Pancreas (tissue), 10 donors: ENCODE measurements around the gene MRPS16. TPM values are rescaled to one million over a fixed set of nuclear protein-coding genes. Genes with fewer than 3 reads are reported as not detected.

ENCODE experiments used
- ATAC-seq, 4 donors: fragments of 200-7000 bp; cut with Tn5 transposase; one replicate each; pipeline versions ENCODE4 v1.8.0 to v1.9.1; 2020; ENCODE audit warnings: mild to moderate bottlenecking in 4 of 4, moderate library complexity in 4 of 4
- DNase-seq, 6 donors: peaks; one replicate each; pipeline ENCODE4 v3.0.0-alpha.2; 2020
- FAIRE-seq: peaks from 2 replicates; lab custom pipeline; 2012; peaks lifted over from hg19 to GRCh38; lab: Jason Lieb, UNC
- H3K27ac ChIP-seq, 4 donors: fragments of 200-600 bp; sonication (generic); 1 replicate in 3 of 4; 2 replicates in 1 of 4; pipeline versions ENCODE4 v1.5.0 to v1.8.0; 2020
- H3K27me3 ChIP-seq, 4 donors: fragments of 200-600 bp; one replicate each; pipeline ENCODE4 v1.8.0; 2021
- H3K36me3 ChIP-seq, 3 donors: fragments of 200-600 bp; sonication (generic) in 1 of 3; one replicate each; pipeline versions ENCODE4 v1.5.0 to v1.8.0; 2020 to 2021
- H3K4me1 ChIP-seq, 3 donors: fragments of 200-600 bp; one replicate each; pipeline ENCODE4 v1.8.0; 2021
- H3K4me3 ChIP-seq, 4 donors: fragments of 200-600 bp; sonication (generic) in 2 of 4; one replicate each; pipeline versions ENCODE4 v1.5.0 to v1.8.0; 2020 to 2021
- H3K9me3 ChIP-seq, 4 donors: fragments of 200-600 bp; one replicate each; pipeline ENCODE4 v1.8.0; 2021
- CTCF ChIP-seq, 4 donors: fragments of 200-600 bp; sonication (generic) in 3 of 4; IDR thresholded peaks; one replicate each; pipeline versions ENCODE4 v1.5.0 to v1.8.0; 2021; ENCODE audit warnings: antibody characterized with exemption in 4 of 4
- WGBS, 2 donors: extraction: QIAGEN DNeasy Blood & Tissue Kit; methylation state at CpG; one replicate each; pipeline ENCODE4 v1.1.7; 2013; 5-methylcytosine and 5-hydroxymethylcytosine counted together
- intact Hi-C, 3 donors: fragments of 100-400 bp; cut with DNase I; formaldehyde crosslinking; loops; one replicate each; pipeline versions ENCODE4 v1.11.1 to v1.14.2; 2022
- polyA plus RNA-seq, 2 donors: library from polyadenylated mRNA; stranded (reverse); fragments of 200-250 nt; gene quantifications; one replicate each; pipeline ENCODE4 v1.2.3, GENCODE V29; 2013
- total RNA-seq, 6 donors: library from RNA; stranded (reverse); fragmentation: NEBNext Ultra II Directional in 4 of 6; extraction: Animal tissue kit (Norgen Biotek cat#: 25700) in 4 of 6; gene quantifications; one replicate each; pipeline versions ENCODE4 v1.2.1 to v1.2.4, GENCODE V29; 2021 to 2023
- donor health status: healthy with polysubstance abuse.
- donor health status: DM: no; HTN: no; CAD: no; lungs with moderate emphysema.
- donor health status: DM: no; HTN: no; CAD: no.
- donor health status: control.
- donor health status: control.
- donor health status: Bipolar disorder and iron deficiency.
- donor health status: DM: yes; HTN: yes; CAD: no.
- donor health status: DM: no; HTN: no; CAD: no.
- donor health status: DM: no; HTN: no; CAD: no.
- donor health status: DM: yes; HTN: yes; CAD: no.

The MRPS16 gene
- total and polyA plus RNA-seq, 8 donors, result 24.1 to 46.0 (median 38.5) TPM

GRCh38 chr10:73211106-73211811 is 41.2 kb downstream of the MRPS16 start:
- no peak overlapping the region for H3K27ac ChIP-seq
- H3K36me3 ChIP-seq, result no peaks in the 10 kb centered on the region
- no peak for TF ChIP-seq CTCF (IDR thresholded peaks at IDR 0.05)
- H3K27me3 ChIP-seq, result no peaks in the 10 kb centered on the region
- FAIRE-seq (no peak), DNase-seq (no peak), ATAC-seq (no peak)
- H3K9me3 ChIP-seq, result no peaks in the 10 kb centered on the region
- 48 to 58% methylated on average over 4 of the region's 4 CpGs for WGBS, 2 donors
- no peak overlapping the region for H3K4me3 ChIP-seq
- intact Hi-C loops, result no loop called here
- H3K4me1 ChIP-seq, result peaks cover 0 to 7% (median 0%) of the 10 kb centered on the region in 3 donors

- no peak for FAIRE-seq
- peaks cover 0 to 7% (median 0%) of the 10 kb centered on the region in 3 donors for H3K4me1 ChIP-seq
- no peaks in the 10 kb centered on the region for H3K36me3 ChIP-seq
- no peaks in the 10 kb centered on the region for H3K27me3 ChIP-seq
- TF ChIP-seq CTCF (IDR thresholded peaks at IDR 0.05), result no peak
- 94 to 98% methylated on average over 3 of the region's 3 CpGs for WGBS, 2 donors
- H3K9me3 ChIP-seq, result no peaks in the 10 kb centered on the region
- no peak overlapping the region for H3K27ac ChIP-seq
- no peak for ATAC-seq
- no peak for DNase-seq
- intact Hi-C loops, result no loop called here
- no peak overlapping the region for H3K4me3 ChIP-seq
These were observed 41.9 kb downstream of the MRPS16 start for GRCh38 chr10:73210395-73211105.

DNA sequence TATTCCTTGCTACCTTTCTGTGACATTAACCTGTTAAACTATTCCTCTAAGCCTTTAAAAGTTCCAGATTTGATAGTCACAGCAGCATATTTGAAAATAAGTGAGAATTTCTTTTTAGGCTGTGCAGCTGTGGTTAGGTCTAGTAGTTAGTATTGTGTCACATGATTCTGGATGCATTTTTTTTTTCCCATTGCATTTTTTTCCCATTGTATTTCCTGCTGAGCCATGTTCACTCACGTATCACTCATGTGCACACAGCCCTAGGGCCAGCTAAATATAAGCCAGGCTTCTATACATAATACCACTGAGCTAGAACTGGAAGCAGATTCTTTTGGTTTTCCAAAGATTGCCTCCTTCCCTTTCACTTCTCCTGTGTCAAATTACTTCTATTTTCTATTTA is 42.7 kb downstream of the MRPS16 start:
- no peak overlapping the region for H3K4me3 ChIP-seq
- ATAC-seq (peak in 1 of 4 donors; percentile 51), DNase-seq (no peak), FAIRE-seq (no peak)
- no peaks in the 10 kb centered on the region for H3K27me3 ChIP-seq
- no peaks in the 10 kb centered on the region for H3K36me3 ChIP-seq
- H3K4me1 ChIP-seq, result peaks cover 0 to 7% (median 0%) of the 10 kb centered on the region in 3 donors
- 60 to 65% methylated on average over 1 of the region's 1 CpG for WGBS, 2 donors
- H3K27ac ChIP-seq, result no peak overlapping the region
- no peak for TF ChIP-seq CTCF (IDR thresholded peaks at IDR 0.05)
- intact Hi-C loops, result no loop called here
- H3K9me3 ChIP-seq, result no peaks in the 10 kb centered on the region

- Histone ChIP-seq H3K4me1 (peaks cover 0 to 7% (median 0%) of the 10 kb centered on the region in 3 donors), H3K4me3 (no peak overlapping the region), H3K27ac (no peak overlapping the region), H3K27me3 (no peaks in the 10 kb centered on the region), H3K9me3 (no peaks in the 10 kb centered on the region), H3K36me3 (no peaks in the 10 kb centered on the region)
- TF ChIP-seq CTCF (IDR thresholded peaks at IDR 0.05), result no peak
- no peak for DNase-seq
- ATAC-seq, result no peak
- no peak for FAIRE-seq
- 95% methylated on average over 2 of the region's 2 CpGs for WGBS, 2 donors
- intact Hi-C loops, result no loop called here
These were observed 44.6 kb downstream of the MRPS16 start for GRCh38 chr10:73207883-73208282.

GRCh38 chr10:73206385-73206784 is 46.1 kb downstream of the MRPS16 start:
- H3K9me3 ChIP-seq, result no peaks in the 10 kb centered on the region
- DNase-seq (no peak), FAIRE-seq (no peak), ATAC-seq (no peak)
- no peak for TF ChIP-seq CTCF (IDR thresholded peaks at IDR 0.05)
- WGBS, 2 donors, result 98% methylated on average over 5 of the region's 5 CpGs
- H3K4me1 ChIP-seq, result peaks cover 0 to 3% (median 0%) of the 10 kb centered on the region in 3 donors
- no peak overlapping the region for H3K27ac ChIP-seq
- intact Hi-C loops, result no loop called here
- H3K36me3 ChIP-seq, result no peaks in the 10 kb centered on the region
- no peaks in the 10 kb centered on the region for H3K27me3 ChIP-seq
- no peak overlapping the region for H3K4me3 ChIP-seq
